SHP77 treated with DMSO at 0.1 percent for 48 hours (cell line): Measurements from ENCODE around the gene TCHP.

ENCODE experiments used
- DNase-seq: peaks from one replicate; lab custom pipeline; 2025; lab: John Stamatoyannopoulos, UW

TCHP gene

DNA sequence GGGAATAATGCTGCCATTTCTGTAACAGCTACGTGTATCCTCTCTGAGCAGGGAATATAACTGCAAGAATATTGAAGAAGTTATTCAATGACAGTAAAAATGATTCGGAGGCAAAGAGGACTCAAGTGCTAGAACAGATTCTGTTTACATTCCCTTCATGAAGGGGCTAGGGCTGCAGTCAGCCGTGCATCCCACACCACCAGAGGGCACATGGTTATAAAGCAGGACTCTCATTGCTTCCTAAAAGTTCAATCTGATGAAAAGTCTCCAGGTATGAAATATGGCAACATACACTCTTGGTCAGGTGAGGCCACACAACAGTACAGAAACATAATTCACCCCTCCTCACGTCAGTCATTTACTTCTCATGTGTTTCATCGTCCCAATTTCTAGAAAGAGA lies 34.0 kb downstream of the TCHP start:
- DNase-seq: no peak

- DNase-seq: no peak
Observed at GRCh38 chr12:109937371-109937770, 37.3 kb downstream of the TCHP start.

DNA sequence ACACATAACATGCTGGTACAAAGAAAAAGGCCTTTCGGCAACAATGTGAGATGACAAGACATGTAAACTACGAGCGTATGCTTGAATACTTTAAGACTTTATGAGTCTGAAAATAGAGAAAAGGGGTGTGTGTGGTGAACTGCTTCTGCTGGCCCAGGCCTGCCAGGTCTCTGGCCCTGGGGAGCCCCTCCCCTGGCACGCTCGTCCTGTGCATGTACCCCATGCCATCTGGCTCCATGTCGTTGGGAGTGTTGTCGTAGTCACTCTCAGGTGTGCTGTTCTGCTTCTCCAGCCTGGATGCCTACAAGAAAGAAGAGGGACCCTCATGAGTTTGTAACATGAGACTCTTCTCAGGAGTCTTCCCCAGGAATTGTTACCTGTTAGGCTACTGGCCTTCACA lies 38.9 kb downstream of the TCHP start:
- DNase-seq: no peak

DNA sequence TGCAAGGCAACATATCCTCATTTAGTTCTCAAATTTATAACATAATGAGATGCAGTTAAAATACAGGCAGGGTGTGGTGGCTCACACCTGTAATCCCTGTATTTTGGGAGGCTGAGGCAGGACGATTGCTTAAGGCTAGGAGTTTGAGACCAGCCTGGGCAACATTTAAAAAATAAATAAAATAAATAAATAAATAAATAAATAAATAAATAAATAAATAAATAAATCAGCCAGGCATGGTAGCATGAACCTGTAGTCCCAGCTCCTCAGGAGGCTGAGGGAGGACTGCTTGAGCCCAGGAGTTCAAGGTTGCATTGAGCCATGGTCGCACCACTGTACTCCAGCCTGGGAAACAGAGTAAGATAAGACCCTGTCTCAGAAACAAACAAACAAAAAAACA lies 39.4 kb downstream of the TCHP start:
- no peak for DNase-seq

DNA sequence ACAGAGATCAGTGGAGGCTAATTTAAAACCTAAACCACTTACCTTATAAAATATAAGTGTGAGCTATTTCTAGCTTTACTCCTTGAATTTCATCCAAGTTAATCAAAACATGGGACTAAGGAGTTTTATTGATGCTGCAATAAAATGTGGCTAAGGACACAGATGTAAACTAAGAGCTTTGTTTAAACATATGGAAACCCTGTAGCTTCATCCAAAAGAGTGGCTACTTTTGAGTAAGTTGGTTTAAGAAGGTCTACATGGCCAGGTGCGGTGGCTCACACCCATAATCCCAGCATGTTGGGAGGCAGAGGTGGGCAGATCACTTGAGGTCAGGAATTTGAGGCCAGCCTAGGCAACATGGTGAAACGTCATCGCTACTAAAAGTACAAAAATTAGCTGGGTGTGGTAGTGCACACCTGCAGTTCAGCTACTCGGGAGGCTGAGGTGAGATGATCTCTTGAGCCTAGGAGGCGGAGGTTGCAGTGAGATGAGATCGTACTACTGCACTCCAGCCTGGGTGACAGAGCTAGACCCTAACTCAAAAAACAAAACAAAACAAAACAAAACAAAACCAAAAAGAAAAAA lies 40.4 kb downstream of the TCHP start:
- no peak for DNase-seq

GRCh38 chr12:109943811-109944210 lies 43.7 kb downstream of the TCHP start:
- no peak for DNase-seq

- no peak for DNase-seq
Observed at GRCh38 chr12:109944561-109945359, 44.7 kb downstream of the TCHP start.

DNA sequence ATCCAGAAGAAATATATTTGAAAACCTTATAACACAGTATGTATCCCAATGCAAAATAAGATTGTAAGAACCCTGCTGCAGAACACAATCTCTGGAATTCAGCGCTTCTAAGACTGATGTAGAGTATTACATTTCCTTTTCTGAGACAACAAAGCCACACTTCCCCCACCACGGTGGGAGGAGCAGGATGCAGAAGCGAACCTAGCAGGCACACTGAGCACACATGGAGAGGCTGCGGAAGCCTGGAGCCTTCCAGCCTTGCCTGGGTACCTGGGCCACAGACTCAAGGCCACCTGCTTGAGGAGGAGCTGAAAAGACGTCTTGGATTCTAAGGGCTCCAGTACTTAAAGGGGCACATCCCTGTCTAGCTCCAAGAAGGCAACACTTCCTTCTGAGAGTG lies 46.4 kb downstream of the TCHP start:
- no peak for DNase-seq

GRCh38 chr12:109946913-109947312 lies 46.8 kb downstream of the TCHP start:
- no peak for DNase-seq

GRCh38 chr12:109947521-109947920 lies 47.4 kb downstream of the TCHP start:
- DNase-seq: no peak

DNA sequence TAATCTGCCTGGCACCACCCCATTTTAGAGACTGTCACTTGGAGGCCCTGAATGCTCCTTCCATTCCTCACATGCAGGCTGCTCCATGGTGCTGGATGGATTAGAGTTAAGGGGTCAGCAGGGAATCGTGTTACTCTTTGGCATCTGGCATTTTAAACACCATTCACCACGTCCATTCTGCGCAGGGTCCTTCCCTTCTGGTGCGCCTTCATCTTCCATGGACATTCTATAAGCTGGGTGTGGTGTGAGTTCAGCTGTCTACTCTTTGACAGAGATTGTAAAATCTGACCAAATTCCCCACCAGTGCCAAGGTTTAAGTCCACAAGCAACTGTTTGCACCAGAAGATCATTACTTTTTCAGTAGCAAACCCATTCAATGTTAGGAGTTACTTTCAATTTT lies 48.3 kb downstream of the TCHP start:
- DNase-seq: no peak

DNA sequence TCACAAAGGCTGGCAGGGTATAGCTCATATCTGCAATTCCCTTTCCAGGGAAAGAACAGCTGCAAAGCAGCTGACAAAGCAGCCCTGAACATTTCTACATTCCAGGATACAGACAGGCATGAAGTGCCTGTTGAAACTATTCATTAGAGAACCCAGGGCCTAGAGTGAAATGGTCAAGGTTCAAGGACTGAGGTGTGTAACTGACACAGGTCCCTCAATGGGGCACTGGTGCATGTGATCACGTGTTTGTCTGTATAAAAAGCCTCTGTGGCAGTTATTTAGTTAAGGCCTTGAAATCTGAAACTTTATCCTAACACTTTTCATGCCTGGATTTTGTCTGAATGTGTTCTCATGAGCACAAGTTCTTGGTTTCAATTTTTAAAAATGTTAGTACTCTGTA lies 49.0 kb downstream of the TCHP start:
- no peak for DNase-seq

DNA sequence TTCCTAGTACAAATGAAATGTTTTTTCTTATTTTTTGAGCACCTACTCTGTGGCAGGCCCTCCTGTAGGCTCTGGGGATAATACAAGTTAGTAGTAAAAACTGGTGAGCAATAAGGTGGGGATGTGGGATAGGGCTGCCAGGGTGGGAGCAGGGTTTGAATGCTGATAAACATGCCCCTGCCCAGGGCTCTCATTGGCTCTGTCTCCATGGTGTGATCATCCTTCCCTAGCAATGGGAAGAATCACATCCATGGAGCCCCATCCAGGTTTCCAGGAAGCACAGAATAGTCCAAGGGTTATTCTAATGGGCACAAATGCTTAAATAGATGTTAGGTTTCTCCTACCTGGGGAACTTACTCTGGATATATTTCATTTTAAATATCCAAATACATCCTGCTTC lies 50.6 kb downstream of the TCHP start:
- DNase-seq: no peak

GRCh38 chr12:109951136-109951535 lies 51.1 kb downstream of the TCHP start:
- no peak for DNase-seq

DNA sequence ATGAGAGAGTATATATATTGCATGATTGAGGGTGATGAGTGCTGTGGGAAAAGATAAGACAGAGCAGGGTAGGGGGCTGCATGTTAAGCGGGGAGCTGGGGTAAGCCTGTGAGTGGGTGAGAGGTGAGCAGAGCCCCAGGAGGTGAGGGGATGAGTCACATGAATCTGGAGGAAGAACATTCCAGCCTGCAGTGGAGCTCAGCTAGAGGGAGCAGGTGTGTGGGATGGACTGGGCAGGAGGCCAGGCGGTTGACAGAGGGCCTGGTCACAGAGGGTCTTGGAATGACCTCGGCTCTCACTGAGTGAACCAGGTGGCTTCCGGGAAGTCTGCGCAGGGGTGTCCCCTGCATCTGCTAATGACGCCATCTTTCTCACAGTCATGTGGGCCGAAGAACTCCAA lies 51.7 kb downstream of the TCHP start:
- peak; percentile 89 for DNase-seq

DNA sequence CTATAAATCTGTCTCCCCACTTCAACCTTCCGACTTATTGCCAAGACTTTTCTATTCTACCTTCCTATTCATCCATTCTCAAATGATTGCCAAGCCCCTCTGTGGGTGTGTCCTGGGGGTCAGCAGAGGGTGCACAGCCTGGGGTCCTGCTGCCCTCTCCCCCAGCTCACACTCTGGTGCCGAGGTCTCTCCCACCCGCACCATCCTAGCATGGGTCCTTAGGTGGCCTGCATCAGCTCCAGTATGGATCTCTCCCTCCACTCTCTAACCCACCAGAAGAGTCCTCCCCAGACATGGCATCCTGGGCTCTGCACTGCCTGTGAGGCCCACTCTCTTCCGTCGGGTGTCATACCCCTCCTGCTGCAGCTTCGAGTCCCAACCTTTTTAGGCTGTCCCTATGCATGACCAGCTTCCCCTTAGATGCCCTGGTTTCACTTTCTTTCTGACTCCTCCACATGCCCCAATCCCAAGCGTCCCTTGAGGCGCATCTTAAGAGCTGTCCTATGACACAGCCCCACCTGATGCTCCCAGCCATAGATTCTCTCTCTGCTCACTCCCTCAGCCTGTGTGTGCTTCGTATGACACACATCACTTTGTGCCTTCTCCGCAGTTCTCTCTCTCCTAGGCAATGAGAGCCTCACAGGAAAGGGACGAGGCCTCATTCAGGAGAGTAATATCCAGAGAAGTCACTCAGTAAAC lies 52.2 kb downstream of the TCHP start:
- no peak for DNase-seq

DNA sequence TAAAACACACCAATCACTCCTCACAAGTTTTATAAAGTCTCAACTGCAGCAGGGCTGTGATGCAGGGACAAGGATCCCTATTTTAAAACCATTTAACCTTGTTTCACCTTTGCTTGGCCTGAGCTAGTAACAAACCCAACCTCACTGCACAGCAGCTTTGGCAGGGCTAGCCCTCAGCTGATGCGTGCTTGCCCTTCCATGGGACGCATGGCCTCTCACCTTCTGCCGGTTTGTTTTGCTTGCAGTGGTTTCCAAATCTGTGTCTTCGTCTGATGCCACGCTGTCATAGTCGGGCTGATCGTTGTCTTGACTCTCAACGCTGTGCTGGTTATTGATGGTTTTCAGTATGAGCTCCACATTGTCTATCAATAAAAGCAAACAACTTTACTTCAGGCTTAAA lies 52.8 kb downstream of the TCHP start:
- no peak for DNase-seq

- DNase-seq: no peak
Observed at GRCh38 chr12:109953656-109954055, 53.6 kb downstream of the TCHP start.

- no peak for DNase-seq
Observed at GRCh38 chr12:109958374-109958773, 58.3 kb downstream of the TCHP start.

GRCh38 chr12:109959411-109960093 lies 59.5 kb downstream of the TCHP start:
- DNase-seq: no peak

DNA sequence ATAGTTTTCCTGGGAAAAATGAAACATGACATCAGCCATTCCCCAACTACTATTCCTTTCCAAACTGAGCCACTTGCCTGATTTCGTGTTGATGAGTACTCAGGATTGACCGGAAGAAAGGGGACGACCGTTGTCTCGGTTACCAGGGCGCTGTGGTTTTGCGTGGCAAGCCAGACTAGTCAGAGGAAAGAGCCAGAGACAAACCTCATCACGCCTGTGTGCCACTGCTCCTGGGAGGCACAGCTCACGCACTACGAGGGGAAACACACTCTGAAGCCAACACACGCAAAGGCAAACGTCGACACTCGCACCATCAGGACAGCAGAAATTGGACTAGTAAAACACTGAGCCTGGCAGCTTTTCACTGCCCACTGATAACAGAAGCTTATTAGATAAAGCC lies 61.1 kb downstream of the TCHP start:
- no peak for DNase-seq

DNA sequence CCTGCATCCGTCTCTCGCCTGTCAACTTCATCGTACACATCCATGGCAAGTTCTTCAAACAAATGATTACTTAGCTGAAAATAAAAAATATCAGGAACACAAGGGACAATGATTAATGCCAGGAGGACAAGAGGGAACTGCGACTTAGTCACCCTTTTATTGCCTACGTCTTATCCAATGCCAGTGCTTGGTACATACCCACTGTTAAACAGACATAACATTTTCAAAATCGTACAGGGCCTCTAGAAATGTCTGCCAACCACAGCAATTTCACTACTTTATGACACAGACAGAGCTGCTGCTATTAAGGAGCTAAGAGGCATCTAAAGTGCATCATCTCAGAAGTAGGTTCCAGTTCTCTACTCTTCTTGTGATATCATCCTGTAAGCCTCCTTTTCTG lies 61.5 kb downstream of the TCHP start:
- no peak for DNase-seq

GRCh38 chr12:109962398-109962797 lies 62.3 kb downstream of the TCHP start:
- no peak for DNase-seq
